CD4-positive, alpha-beta T cell treated with Interferon alpha-2 for 1 hour (primary cell): ENCODE results near the gene LMAN1L.

Source experiments
- DNase-seq, 2 donors: peaks; one replicate each; pipeline ENCODE4 v3.0.0-alpha.2; 2020 to 2022

LMAN1L gene

GRCh38 chr15:74838746-74839525, 26.3 kb downstream of the LMAN1L start:
- DNase-seq, result no peak

GRCh38 chr15:74839526-74840395, 27.1 kb downstream of the LMAN1L start:
- DNase-seq, result no peak

- no peak for DNase-seq
Observed at GRCh38 chr15:74840851-74841775, 28.5 kb downstream of the LMAN1L start.

- no peak for DNase-seq
Observed at GRCh38 chr15:74841891-74842373, 29.3 kb downstream of the LMAN1L start.

GRCh38 chr15:74842581-74843444, 30.2 kb downstream of the LMAN1L start, which contains the start of gene ULK3:
Gene ULK3 (minus strand): TSS chr15:74843156. CDS start chr15:74843105, 51 bp downstream.
- DNase-seq, result peak; percentile 90 to 93

GRCh38 chr15:74843445-74843828, 30.8 kb downstream of the LMAN1L start:
- DNase-seq, result no peak

GRCh38 chr15:74843891-74844299, 31.3 kb downstream of the LMAN1L start:
- no peak for DNase-seq

- DNase-seq, result no peak
Observed at GRCh38 chr15:74844319-74845207, 31.9 kb downstream of the LMAN1L start.

GRCh38 chr15:74845208-74845568, 32.6 kb downstream of the LMAN1L start:
- peak; percentile 20 to 60 for DNase-seq

- DNase-seq, result peak in 1 of 2 donors; percentile 37
Observed at GRCh38 chr15:74845581-74845980, 32.9 kb downstream of the LMAN1L start.

GRCh38 chr15:74847432-74847831, 34.8 kb downstream of the LMAN1L start:
- no peak for DNase-seq

GRCh38 chr15:74850393-74850792, 37.8 kb downstream of the LMAN1L start:
- DNase-seq, result no peak

GRCh38 chr15:74851960-74852359, 39.3 kb downstream of the LMAN1L start:
- no peak for DNase-seq

GRCh38 chr15:74854453-74855022, 41.9 kb downstream of the LMAN1L start:
- DNase-seq, result no peak

- DNase-seq, result no peak
Observed at GRCh38 chr15:74855857-74856256, 43.2 kb downstream of the LMAN1L start.

GRCh38 chr15:74856537-74856936, 43.9 kb downstream of the LMAN1L start:
- DNase-seq, result no peak

- no peak for DNase-seq
Observed at GRCh38 chr15:74857082-74857655, 44.5 kb downstream of the LMAN1L start.

GRCh38 chr15:74857671-74858368, 45.2 kb downstream of the LMAN1L start:
- no peak for DNase-seq

GRCh38 chr15:74858369-74858740, 45.7 kb downstream of the LMAN1L start:
- no peak for DNase-seq
